GM19452 (cell line): Measurements from ENCODE around the gene PPARD.
"Not testable (repeated sequence)": the region's sequence is repeated elsewhere in the genome, so short reads cannot be mapped to it uniquely, and the experiment has no call there.

ENCODE experiments used
- ATAC-seq: cut with Tn5 transposase; IDR thresholded peaks from one replicate; pipeline ENCODE4 v1.9.1; 2021; ENCODE audit not compliant: unreplicated experiment

Gene PPARD

GRCh38 chr6:35378261-35378660 is 35.9 kb downstream of the PPARD start:
- no peak for ATAC-seq

GRCh38 chr6:35381132-35381531 is 38.8 kb downstream of the PPARD start:
- no peak for ATAC-seq

DNA sequence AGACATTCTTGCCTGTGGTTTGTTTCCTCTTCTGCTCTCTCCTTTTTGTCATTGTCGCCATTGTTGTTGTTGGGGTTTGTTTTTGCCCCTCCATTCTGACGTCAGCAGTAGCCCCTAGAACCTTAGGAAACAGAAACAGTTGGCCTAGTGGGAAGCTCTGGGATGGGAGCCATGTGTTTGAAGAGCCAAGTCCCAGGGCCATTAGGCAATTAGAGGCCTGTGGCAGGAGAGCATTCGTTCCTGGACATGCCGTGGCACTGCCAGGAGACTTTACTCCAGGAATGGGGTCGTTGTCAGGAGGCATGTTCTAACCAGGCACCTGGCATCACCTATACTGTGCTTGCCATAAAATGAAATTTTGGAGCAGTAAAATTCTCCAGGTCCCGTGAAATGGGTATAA is 39.7 kb downstream of the PPARD start:
- no peak for ATAC-seq

- ATAC-seq = no peak
Measured at GRCh38 chr6:35385457-35386202, 43.3 kb downstream of the PPARD start.

DNA sequence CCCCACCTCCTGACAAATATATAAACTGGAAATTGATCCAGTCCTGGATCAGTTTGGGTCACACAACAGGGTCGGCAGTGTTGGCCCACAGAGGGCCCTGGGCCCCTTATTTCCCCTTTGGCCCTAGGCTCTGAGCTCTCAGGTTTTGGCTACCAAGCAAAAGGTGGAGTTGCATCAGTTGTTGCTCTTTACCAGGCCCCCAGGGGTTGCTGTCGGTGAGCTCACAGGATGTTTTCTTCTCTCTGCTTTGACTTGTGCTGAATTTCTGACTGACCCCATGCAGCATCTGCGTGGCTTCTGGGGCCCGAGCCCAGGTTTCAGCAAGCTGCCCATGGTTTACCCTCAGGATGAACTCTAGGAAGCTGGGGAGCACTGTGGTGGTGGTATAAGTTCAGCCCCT is 44.6 kb downstream of the PPARD start:
- no peak for ATAC-seq

DNA sequence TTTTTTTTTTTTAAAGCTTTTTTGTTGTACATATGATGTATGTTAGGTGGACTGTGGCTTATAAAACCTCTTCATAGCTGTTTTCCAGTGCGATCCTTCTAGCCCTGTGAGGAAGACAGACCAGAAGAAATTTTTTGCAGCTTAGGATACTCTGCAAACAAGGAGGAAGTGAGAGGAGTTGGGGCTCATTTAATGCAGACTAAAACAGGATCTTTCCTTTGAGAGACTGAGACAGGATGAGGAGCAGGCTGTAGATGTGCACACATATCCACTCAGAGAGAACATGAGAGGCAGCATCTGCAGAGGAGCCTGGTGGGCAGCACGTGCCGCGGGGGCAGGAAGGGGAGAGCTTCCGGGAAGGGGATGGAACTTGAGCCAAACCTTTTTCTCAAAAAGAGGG is 45.7 kb downstream of the PPARD start:
- no peak for ATAC-seq

DNA sequence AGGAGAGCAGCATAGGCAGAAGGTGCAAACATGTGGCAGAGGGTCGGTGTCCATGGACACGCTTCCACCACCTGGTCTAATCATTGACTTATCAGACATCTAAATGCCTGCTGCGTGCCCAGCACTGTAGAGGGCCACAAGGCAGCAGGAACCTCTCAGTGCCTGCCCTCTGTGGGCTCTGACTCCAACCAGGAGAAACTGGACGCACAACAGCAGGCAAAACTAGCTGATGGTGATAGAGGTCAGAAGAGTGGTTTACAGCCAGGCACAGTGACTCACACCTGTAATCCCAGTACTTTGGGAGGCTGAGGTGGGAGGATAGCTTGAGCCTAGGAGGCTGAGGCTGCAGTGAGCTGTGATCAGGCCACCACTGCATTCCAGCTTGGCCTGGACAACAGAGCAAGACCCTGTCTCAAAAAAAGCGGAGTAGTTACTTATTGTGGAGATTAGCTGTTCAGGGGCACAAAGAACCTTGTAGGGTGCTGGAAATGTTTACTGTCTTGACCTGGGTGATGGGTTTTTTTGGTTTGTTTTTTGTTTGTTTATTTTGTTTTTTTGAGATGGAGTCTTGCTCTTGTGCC is 46.5 kb downstream of the PPARD start:
- no peak for ATAC-seq

- not testable (repeated sequence) for ATAC-seq
Measured at GRCh38 chr6:35389386-35389785, 47.0 kb downstream of the PPARD start.

GRCh38 chr6:35391240-35391968 is 49.0 kb downstream of the PPARD start:
- no peak for ATAC-seq

DNA sequence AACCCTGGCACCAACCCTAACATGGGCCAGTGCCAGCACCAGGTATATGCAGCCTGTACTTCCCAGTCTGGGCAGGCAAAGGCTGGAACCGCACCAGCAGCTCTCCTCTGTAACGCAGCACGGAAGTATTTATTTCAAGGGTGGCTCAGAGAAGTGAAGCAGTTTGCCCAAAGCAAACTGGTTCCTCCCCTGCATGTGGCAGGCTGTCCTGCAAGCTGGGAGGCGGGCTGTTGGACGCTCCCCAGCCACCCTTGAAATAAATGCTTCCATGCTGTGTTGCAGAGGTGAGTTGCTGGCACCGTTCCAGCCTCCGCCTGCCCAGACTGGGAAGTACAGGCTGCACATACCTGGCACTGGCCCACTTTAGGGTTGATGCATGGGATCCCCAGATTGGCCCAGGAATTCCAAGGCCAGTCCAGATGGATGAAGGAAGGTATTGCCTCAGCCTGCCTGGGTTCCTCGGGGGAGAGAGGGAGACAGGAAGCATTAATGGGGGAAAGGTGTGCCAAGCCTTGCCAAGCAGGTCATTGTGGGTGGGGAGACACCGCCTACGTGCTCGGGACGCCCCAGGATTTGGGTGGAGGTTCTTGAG is 49.8 kb downstream of the PPARD start:
- no peak for ATAC-seq

GRCh38 chr6:35392773-35393672 is 50.7 kb downstream of the PPARD start:
- ATAC-seq = no peak

- no peak for ATAC-seq
Measured at GRCh38 chr6:35396991-35397390, 54.6 kb downstream of the PPARD start.

DNA sequence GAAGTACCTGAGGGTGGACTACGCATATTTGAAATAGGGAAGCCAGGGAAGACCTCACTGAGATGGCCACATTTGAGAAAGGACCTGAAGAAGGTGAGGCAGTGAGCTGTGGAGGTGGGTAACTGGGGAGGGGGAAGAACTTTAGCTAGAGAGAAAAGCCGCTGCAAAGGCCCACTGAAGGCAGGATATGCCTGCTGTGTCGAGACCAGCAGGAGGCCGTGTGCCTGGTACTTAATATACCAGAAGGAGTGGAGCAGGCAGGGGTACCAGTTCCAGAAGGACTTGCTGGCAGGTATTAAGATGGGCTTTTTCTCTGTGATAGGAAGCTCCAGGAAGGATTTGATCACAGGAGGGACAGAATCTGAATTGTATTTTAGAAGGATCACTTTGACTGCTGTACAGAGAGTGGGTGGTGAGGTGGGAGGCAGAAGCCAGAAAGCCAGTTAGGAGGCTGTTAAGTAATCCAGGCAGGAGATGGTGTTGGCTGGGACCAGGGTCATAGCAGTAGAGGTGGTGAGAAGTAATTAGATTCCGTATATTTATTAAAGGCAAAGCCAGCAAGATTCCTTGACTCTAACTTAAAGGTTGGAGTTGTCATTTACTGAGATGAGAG is 55.6 kb downstream of the PPARD start:
- no peak for ATAC-seq

DNA sequence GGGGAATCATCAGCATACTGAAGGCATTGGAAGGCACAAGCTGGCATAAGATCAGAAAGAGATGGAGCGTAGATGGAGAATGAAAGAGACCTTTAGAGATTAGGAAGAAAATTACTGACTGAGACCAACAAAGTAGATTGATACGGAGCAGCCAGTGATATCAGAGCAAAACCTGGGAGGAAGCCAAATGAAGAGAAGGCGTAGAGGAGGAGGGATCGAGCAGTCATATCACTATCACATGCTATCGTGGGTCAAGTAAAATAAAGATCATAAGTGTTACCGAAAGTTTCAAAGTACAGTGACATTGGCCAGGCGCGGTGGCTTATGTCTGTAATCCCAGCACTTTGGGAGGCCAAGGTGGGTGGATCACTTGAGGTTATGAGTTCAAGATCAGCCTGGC is 56.2 kb downstream of the PPARD start:
- no peak for ATAC-seq

DNA sequence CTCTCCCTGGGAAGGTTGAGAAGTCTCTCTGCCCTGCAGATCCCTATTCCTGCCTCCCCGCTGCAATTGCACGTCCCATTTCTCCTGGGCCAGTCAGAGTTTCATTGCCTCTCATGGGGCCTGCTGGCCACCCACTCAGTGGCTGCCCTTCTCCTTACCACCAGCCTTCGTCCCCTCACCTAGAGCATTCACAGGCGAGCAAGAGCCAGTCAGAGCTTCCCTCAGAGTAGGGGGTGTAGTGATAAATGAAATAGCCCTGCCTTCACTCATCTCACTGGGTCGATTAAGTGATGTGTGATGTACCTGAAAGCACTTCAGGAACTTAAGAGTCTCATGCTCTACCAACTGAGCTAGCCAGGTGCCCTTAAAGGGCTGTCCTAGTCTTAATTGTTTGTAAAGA is 57.8 kb downstream of the PPARD start:
- ATAC-seq = no peak

DNA sequence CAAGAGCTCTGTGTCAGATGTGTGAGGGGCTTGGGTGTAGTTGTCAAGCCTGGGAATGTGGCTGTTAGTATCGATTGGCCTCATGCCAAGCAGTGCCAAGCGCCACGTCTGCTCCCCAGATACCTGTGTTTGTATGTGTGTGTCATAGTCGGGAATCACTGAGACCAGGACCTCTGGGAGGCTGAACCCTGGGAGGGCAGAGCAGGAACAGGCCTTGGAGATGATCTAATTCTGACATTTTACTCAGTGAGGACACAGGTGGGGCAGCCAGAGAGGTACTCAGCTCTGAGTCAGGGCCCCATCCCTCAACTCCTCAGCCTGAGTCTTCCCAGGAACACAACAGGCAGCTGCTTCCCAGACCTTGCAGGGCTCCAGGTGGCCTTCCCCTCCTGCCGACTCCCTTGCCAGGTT is 58.5 kb downstream of the PPARD start:
- no peak for ATAC-seq

GRCh38 chr6:35401514-35401913 is 59.2 kb downstream of the PPARD start:
- ATAC-seq = no peak

DNA sequence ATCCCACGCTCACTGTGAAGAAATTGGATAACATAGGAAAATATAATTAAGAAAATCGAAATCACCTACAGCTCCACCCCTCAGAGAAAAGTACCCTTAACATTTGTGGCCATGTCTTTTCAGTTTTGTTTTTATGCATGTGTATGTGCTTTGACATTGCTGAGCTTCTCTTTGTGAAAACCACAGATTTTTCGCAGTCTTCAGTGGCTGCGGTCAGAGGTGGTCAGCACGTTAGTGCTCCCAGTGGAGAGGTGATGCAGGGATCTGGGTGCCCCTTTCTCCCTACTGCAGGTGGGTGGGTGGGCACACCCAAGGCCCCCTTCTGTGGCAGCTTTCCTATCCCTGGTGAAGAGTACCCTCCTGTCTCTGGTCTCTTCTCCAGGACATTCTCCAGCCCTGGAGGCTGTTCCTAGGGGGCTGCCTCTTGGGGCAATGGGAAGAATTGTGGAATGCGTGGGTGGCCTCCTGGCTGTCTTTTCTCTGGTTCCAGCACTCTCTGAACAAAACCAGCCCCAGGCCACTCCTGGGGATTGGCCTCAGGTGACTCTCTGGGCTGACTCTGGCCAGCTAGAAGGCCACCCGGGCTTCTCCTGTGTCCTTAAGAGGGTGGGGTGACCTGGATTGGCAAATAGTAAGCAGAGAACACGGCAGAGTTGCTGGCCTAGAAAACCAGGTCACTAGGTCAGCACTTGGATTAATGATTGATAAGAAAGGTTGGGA is 59.9 kb downstream of the PPARD start:
- ATAC-seq = no peak

- ATAC-seq = no peak
Measured at GRCh38 chr6:35402856-35403191, 60.5 kb downstream of the PPARD start.
